ENCODE measurements around the gene KDF1.

The KDF1 gene

GRCh38 chr1:26970810-26971209 is 10.5 kb upstream of the KDF1 start:
- no peaks in the 10 kb centered on the region for H3K27me3 ChIP-seq (ENCODE audit: insufficient read depth, low read length)
- H3K9ac ChIP-seq (ENCODE audit: low read depth, low read length), result no peak overlapping the region
- H3K36me3 ChIP-seq (ENCODE audit: insufficient read depth, low read depth, low read length), result no peaks in the 10 kb centered on the region
- no peaks in the 10 kb centered on the region for H3K9me3 ChIP-seq (ENCODE audit: insufficient read depth, low read depth, low read length)
- peaks cover 3% of the 10 kb centered on the region; the same call in 1 of the 2 replicates for H3K4me1 ChIP-seq (ENCODE audit: insufficient read depth, low read length)
- H3K27ac ChIP-seq (ENCODE audit: low read length), result no peak overlapping the region
- no peak overlapping the region for H3K4me3 ChIP-seq (ENCODE audit: low read length)

GRCh38 chr1:26965628-26966027 is 5.4 kb upstream of the KDF1 start:
- Histone ChIP-seq H3K27ac (ENCODE audit: low read length) (no peak overlapping the region), H3K9me3 (ENCODE audit: insufficient read depth, low read depth, low read length) (no peaks in the 10 kb centered on the region), H3K4me1 (ENCODE audit: insufficient read depth, low read length) (no peaks in the 10 kb centered on the region), H3K27me3 (ENCODE audit: insufficient read depth, low read length) (peaks cover 19% of the 10 kb centered on the region), H3K4me3 (ENCODE audit: low read length) (no peak overlapping the region), H3K36me3 (ENCODE audit: insufficient read depth, low read depth, low read length) (no peaks in the 10 kb centered on the region), H3K9ac (ENCODE audit: low read depth, low read length) (no peak overlapping the region)

GRCh38 chr1:26965213-26965612 is 4.9 kb upstream of the KDF1 start:
- no peaks in the 10 kb centered on the region for H3K4me1 ChIP-seq (ENCODE audit: insufficient read depth, low read length)
- no peaks in the 10 kb centered on the region for H3K36me3 ChIP-seq (ENCODE audit: insufficient read depth, low read depth, low read length)
- peaks cover 22% of the 10 kb centered on the region for H3K27me3 ChIP-seq (ENCODE audit: insufficient read depth, low read length)
- no peaks in the 10 kb centered on the region for H3K9me3 ChIP-seq (ENCODE audit: insufficient read depth, low read depth, low read length)
- no peak overlapping the region for H3K27ac ChIP-seq (ENCODE audit: low read length)
- no peak overlapping the region for H3K4me3 ChIP-seq (ENCODE audit: low read length)
- H3K9ac ChIP-seq (ENCODE audit: low read depth, low read length), result no peak overlapping the region

- H3K9me3 ChIP-seq (ENCODE audit: insufficient read depth, low read depth, low read length), result no peaks in the 10 kb centered on the region
- no peaks in the 10 kb centered on the region for H3K36me3 ChIP-seq (ENCODE audit: insufficient read depth, low read depth, low read length)
- no peak overlapping the region for H3K27ac ChIP-seq (ENCODE audit: low read length)
- no peak overlapping the region for H3K9ac ChIP-seq (ENCODE audit: low read depth, low read length)
- H3K4me3 ChIP-seq (ENCODE audit: low read length), result no peak overlapping the region
- peaks cover 40% of the 10 kb centered on the region for H3K27me3 ChIP-seq (ENCODE audit: insufficient read depth, low read length)
- no peaks in the 10 kb centered on the region for H3K4me1 ChIP-seq (ENCODE audit: insufficient read depth, low read length)
These were observed 1.6 kb upstream of the KDF1 start for GRCh38 chr1:26961826-26962225.

- H3K27ac ChIP-seq (ENCODE audit: low read length), result no peak overlapping the region
- H3K4me1 ChIP-seq (ENCODE audit: insufficient read depth, low read length), result no peaks in the 10 kb centered on the region
- H3K36me3 ChIP-seq (ENCODE audit: insufficient read depth, low read depth, low read length), result no peaks in the 10 kb centered on the region
- peaks cover 40% of the 10 kb centered on the region for H3K27me3 ChIP-seq (ENCODE audit: insufficient read depth, low read length)
- no peaks in the 10 kb centered on the region for H3K9me3 ChIP-seq (ENCODE audit: insufficient read depth, low read depth, low read length)
- peak overlapping the region; percentile 62 for H3K9ac ChIP-seq (ENCODE audit: low read depth, low read length)
- peak overlapping the region; percentile 66 for H3K4me3 ChIP-seq (ENCODE audit: low read length)
These were observed 328 bp upstream of the KDF1 start for GRCh38 chr1:26960625-26960966.

- no peak overlapping the region for H3K27ac ChIP-seq (ENCODE audit: low read length)
- no peaks in the 10 kb centered on the region for H3K9me3 ChIP-seq (ENCODE audit: insufficient read depth, low read depth, low read length)
- H3K27me3 ChIP-seq (ENCODE audit: insufficient read depth, low read length), result peaks cover 40% of the 10 kb centered on the region
- no peaks in the 10 kb centered on the region for H3K4me1 ChIP-seq (ENCODE audit: insufficient read depth, low read length)
- no peaks in the 10 kb centered on the region for H3K36me3 ChIP-seq (ENCODE audit: insufficient read depth, low read depth, low read length)
- H3K9ac ChIP-seq (ENCODE audit: low read depth, low read length), result peak overlapping the region; percentile 62
- peak overlapping the region; percentile 66 for H3K4me3 ChIP-seq (ENCODE audit: low read length)
These were observed 998 bp downstream of the KDF1 start for GRCh38 chr1:26959270-26959669.

- Histone ChIP-seq H3K4me3 (ENCODE audit: low read length) (no peak overlapping the region), H3K27ac (ENCODE audit: low read length) (no peak overlapping the region), H3K27me3 (ENCODE audit: insufficient read depth, low read length) (peaks cover 38% of the 10 kb centered on the region), H3K4me1 (ENCODE audit: insufficient read depth, low read length) (no peaks in the 10 kb centered on the region), H3K9ac (ENCODE audit: low read depth, low read length) (no peak overlapping the region), H3K36me3 (ENCODE audit: insufficient read depth, low read depth, low read length) (no peaks in the 10 kb centered on the region), H3K9me3 (ENCODE audit: insufficient read depth, low read depth, low read length) (no peaks in the 10 kb centered on the region)
These were observed 3.0 kb downstream of the KDF1 start for GRCh38 chr1:26957306-26957705.

- 0 out of 2 replicates have a peak, but pooled peaks cover 5% of the 10 kb centered on the region for H3K36me3 ChIP-seq (ENCODE audit: insufficient read depth, low read depth, low read length)
- no peak overlapping the region for H3K9ac ChIP-seq (ENCODE audit: low read depth, low read length)
- H3K27me3 ChIP-seq (ENCODE audit: insufficient read depth, low read length), result peaks cover 28% of the 10 kb centered on the region
- H3K9me3 ChIP-seq (ENCODE audit: insufficient read depth, low read depth, low read length), result no peaks in the 10 kb centered on the region
- no peaks in the 10 kb centered on the region for H3K4me1 ChIP-seq (ENCODE audit: insufficient read depth, low read length)
- H3K27ac ChIP-seq (ENCODE audit: low read length), result no peak overlapping the region
- H3K4me3 ChIP-seq (ENCODE audit: low read length), result no peak overlapping the region
These were observed 3.9 kb downstream of the KDF1 start for GRCh38 chr1:26956321-26956720.

GRCh38 chr1:26953374-26953773 is 6.9 kb downstream of the KDF1 start:
- H3K27me3 ChIP-seq (ENCODE audit: insufficient read depth, low read length), result peaks cover 2% of the 10 kb centered on the region; the same call in 1 of the 2 replicates
- no peaks in the 10 kb centered on the region for H3K9me3 ChIP-seq (ENCODE audit: insufficient read depth, low read depth, low read length)
- H3K4me1 ChIP-seq (ENCODE audit: insufficient read depth, low read length), result no peaks in the 10 kb centered on the region
- no peak overlapping the region for H3K9ac ChIP-seq (ENCODE audit: low read depth, low read length)
- no peak overlapping the region for H3K4me3 ChIP-seq (ENCODE audit: low read length)
- H3K36me3 ChIP-seq (ENCODE audit: insufficient read depth, low read depth, low read length), result peaks cover 18% of the 10 kb centered on the region; the same call in 1 of the 2 replicates
- H3K27ac ChIP-seq (ENCODE audit: low read length), result no peak overlapping the region

GRCh38 chr1:26951821-26952497 is 8.3 kb downstream of the KDF1 start:
- H3K9me3 ChIP-seq (ENCODE audit: insufficient read depth, low read depth, low read length), result no peaks in the 10 kb centered on the region
- no peak overlapping the region for H3K9ac ChIP-seq (ENCODE audit: low read depth, low read length)
- H3K4me3 ChIP-seq (ENCODE audit: low read length), result no peak overlapping the region
- no peaks in the 10 kb centered on the region for H3K4me1 ChIP-seq (ENCODE audit: insufficient read depth, low read length)
- H3K27me3 ChIP-seq (ENCODE audit: insufficient read depth, low read length), result no peaks in the 10 kb centered on the region
- H3K27ac ChIP-seq (ENCODE audit: low read length), result no peak overlapping the region
- H3K36me3 ChIP-seq (ENCODE audit: insufficient read depth, low read depth, low read length), result peaks cover 20% of the 10 kb centered on the region; the same call in 1 of the 2 replicates

GRCh38 chr1:26951216-26951615 is 9.1 kb downstream of the KDF1 start:
- Histone ChIP-seq H3K27ac (ENCODE audit: low read length) (no peak overlapping the region), H3K4me3 (ENCODE audit: low read length) (no peak overlapping the region), H3K36me3 (ENCODE audit: insufficient read depth, low read depth, low read length) (peaks cover 28% of the 10 kb centered on the region; the same call in 1 of the 2 replicates), H3K27me3 (ENCODE audit: insufficient read depth, low read length) (no peaks in the 10 kb centered on the region), H3K9ac (ENCODE audit: low read depth, low read length) (no peak overlapping the region), H3K9me3 (ENCODE audit: insufficient read depth, low read depth, low read length) (no peaks in the 10 kb centered on the region), H3K4me1 (ENCODE audit: insufficient read depth, low read length) (no peaks in the 10 kb centered on the region)

- no peaks in the 10 kb centered on the region for H3K4me1 ChIP-seq (ENCODE audit: insufficient read depth, low read length)
- no peaks in the 10 kb centered on the region for H3K27me3 ChIP-seq (ENCODE audit: insufficient read depth, low read length)
- H3K4me3 ChIP-seq (ENCODE audit: low read length), result no peak overlapping the region
- H3K36me3 ChIP-seq (ENCODE audit: insufficient read depth, low read depth, low read length), result peaks cover 34% of the 10 kb centered on the region
- H3K9me3 ChIP-seq (ENCODE audit: insufficient read depth, low read depth, low read length), result no peaks in the 10 kb centered on the region
- H3K9ac ChIP-seq (ENCODE audit: low read depth, low read length), result no peak overlapping the region
- no peak overlapping the region for H3K27ac ChIP-seq (ENCODE audit: low read length)
These were observed 9.7 kb downstream of the KDF1 start for GRCh38 chr1:26950602-26951001.
